GM23338 (cell line): ENCODE results near the gene DHRS3.

Source experiments
- EZH2 ChIP-seq: fragments of 200-600 bp; sonication (generic); IDR thresholded peaks from one replicate; pipeline ENCODE4 v1.8.0; 2017; ENCODE audit warnings: antibody characterized with exemption, mild to moderate bottlenecking, low read depth; ENCODE audit not compliant: unreplicated experiment
- JUNB ChIP-seq: IDR thresholded peaks from one replicate; pipeline ENCODE4 v1.6.1; 2016; ENCODE audit warnings: antibody characterized with exemption; ENCODE audit not compliant: unreplicated experiment
- NANOG ChIP-seq: IDR thresholded peaks from 2 replicates; pipeline ENCODE4 v1.6.1; 2016; ENCODE audit warnings: antibody characterized with exemption, borderline replicate concordance
- POLR2AphosphoS5 ChIP-seq: IDR thresholded peaks from 2 replicates; pipeline ENCODE4 v1.6.1; 2016; ENCODE audit warnings: antibody characterized with exemption, low read depth
- TF ChIP-seq, protein P1 (sequence below), 2 experiments: fragments of 200-600 bp in 1 of 2; sonication (generic) in 1 of 2; conservative IDR thresholded peaks; 2 replicates each; pipeline versions ENCODE4 v1.5.1 to v1.6.1; 2016 to 2017; ENCODE audit warnings: antibody characterized with exemption in 2 of 2, low read depth in 2 of 2, mild to moderate bottlenecking in 2 of 2, moderate library complexity in 1 of 2

DNA sequence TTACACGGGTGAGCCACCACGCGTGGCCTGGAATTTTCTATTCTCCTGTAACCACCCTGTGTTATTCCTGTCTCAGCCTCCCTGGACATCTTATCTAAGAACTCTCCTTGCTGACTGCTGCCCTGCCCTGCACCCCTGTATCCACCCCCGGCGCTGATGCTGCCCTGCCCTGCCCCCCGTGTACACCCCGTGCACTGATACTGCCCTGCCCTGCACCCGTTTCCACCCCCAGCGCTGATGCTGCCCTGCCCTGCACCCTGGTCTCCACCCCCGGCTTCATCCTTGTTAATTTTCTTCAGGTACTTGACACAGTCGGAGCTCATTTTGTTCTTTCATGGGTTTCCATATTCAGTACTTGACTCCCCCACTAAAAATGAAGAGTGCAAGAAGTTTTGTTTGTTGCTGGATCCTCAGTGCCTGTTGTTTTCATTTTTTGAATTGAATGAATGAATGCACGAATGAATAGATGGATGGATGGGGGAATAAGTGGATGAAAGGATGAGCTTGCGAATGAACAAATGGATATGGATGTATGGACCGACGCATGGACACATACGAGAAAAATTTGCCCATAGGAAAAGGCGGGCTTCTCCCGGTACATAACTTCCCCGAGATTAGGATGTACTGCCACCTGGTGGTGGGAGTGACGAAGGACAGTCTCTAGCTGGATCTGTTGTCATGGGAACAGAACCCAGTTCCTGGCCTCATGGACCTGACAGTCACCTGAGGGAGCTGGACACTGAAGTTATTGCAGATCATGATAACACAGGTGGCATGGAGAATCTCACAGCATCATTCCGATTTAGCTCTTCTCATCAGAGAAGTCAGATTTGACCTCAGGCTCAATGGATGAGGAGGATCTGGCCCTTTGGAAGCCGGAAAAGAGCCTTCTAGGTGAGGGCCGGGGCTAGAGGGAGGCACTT, 40.8 kb upstream of the DHRS3 start:
- TF ChIP-seq, protein P1, sequence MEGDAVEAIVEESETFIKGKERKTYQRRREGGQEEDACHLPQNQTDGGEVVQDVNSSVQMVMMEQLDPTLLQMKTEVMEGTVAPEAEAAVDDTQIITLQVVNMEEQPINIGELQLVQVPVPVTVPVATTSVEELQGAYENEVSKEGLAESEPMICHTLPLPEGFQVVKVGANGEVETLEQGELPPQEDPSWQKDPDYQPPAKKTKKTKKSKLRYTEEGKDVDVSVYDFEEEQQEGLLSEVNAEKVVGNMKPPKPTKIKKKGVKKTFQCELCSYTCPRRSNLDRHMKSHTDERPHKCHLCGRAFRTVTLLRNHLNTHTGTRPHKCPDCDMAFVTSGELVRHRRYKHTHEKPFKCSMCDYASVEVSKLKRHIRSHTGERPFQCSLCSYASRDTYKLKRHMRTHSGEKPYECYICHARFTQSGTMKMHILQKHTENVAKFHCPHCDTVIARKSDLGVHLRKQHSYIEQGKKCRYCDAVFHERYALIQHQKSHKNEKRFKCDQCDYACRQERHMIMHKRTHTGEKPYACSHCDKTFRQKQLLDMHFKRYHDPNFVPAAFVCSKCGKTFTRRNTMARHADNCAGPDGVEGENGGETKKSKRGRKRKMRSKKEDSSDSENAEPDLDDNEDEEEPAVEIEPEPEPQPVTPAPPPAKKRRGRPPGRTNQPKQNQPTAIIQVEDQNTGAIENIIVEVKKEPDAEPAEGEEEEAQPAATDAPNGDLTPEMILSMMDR (conservative IDR thresholded peaks at IDR 0.05; ENCODE audit: low read depth in 2 of 2) = peak; percentile 93 to 99
- no peak for TF ChIP-seq EZH2
- TF ChIP-seq NANOG = no peak
- TF ChIP-seq POLR2AphosphoS5 = no peak
- no peak for TF ChIP-seq JUNB
